ENCODE results near the gene PDK4.
A peak's percentile ranks its signal among the peaks of the same experiment; 100 is the strongest.
"Not testable (repeated sequence)": the region's sequence is repeated elsewhere in the genome, so short reads cannot be mapped to it uniquely, and the experiment has no call there.

The PDK4 gene

DNA sequence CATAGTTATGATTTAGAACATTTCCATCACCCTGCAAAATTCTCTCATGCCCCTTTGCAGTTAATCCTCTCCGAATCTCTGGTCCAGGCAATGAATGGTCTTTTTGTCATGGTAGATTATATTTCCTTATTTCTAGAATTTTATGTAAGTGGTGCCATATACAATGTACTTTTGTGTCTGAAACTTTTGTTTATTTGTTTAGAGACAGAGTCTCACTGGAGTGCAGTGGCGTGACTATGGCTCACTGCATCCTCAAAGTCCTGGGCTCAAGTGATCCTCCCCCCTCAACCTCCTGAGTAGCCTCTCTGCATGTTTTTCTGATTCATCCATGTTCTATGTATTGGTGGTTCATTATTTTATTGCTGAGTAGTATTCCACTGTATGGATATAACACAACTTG, 23.2 kb upstream of the PDK4 start:
- no peak for TF ChIP-seq POLR2A (IDR thresholded peaks at IDR 0.05; ENCODE audit: low read depth, low read length)
- DNase-seq (ENCODE audit: insufficient read length, low spot score) (no peak), FAIRE-seq (no peak)

- no peak for TF ChIP-seq POLR2A (IDR thresholded peaks at IDR 0.05; ENCODE audit: low read depth, low read length)
- no peak for FAIRE-seq
Observed at GRCh38 chr7:95614442-95614940, 18.2 kb upstream of the PDK4 start.

DNA sequence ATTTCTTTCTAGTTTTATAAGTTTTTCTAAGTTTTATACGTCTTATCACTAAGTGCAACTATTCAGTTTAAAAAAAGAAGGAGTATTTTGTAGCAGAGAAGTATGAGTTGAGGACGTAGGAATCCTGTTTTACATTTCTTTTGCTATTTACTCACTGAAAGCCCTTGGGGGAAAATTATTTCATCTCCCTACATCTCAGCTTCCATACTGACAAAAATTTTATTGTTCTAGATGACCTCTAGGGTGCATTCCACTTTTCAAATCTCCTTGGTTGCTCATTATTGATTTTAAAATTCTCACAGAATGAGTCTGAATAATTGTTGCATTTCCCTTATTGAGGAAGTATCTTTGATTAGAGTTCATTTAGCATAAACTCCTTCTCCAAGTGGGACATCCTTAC, 14.9 kb upstream of the PDK4 start:
- TF ChIP-seq POLR2A (IDR thresholded peaks at IDR 0.05; ENCODE audit: low read depth, low read length) = no peak
- no peak for DNase-seq (ENCODE audit: insufficient read length, low spot score)
- no peak for FAIRE-seq

More at GRCh38 chr7:95614442-95614940, 18.2 kb upstream of the PDK4 start:
- no peak for DNase-seq (ENCODE audit: insufficient read length, low spot score)

DNA sequence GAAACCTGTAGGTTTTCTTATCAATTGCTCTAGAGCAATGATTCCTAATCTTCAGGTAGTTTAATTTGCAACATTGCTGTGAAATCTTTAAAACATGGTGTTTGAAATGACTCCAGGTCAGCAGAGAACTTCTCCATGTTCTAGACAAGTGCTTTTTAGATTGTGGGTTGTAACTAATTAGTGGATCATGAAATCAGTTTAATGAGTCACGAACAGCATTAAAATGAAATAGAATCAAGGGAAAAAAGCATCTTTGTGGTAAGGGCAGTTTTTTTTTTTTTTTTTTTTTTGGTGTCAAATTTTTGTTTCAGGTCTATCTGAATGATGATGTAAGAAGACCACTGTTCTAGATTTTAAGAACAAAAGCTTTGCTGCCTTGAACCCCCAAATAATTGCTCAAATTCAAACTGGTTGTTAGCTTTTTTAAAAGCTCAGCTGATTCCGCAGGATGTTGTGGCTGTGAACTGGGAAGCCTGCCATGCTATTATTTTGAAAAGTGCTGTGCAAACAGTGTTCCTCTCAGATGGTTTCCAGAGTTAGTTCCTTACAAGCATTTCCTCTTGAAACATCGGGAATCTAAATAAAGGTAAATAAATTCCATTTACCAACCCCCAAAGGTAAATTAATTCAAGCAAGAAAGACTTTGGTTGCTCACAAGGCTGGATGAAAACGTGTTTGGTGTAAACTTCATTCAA, 13.1 kb upstream of the PDK4 start:
- FAIRE-seq = no peak
- no peak for TF ChIP-seq POLR2A (IDR thresholded peaks at IDR 0.05; ENCODE audit: low read depth, low read length)
- DNase-seq (ENCODE audit: insufficient read length, low spot score) = no peak

DNA sequence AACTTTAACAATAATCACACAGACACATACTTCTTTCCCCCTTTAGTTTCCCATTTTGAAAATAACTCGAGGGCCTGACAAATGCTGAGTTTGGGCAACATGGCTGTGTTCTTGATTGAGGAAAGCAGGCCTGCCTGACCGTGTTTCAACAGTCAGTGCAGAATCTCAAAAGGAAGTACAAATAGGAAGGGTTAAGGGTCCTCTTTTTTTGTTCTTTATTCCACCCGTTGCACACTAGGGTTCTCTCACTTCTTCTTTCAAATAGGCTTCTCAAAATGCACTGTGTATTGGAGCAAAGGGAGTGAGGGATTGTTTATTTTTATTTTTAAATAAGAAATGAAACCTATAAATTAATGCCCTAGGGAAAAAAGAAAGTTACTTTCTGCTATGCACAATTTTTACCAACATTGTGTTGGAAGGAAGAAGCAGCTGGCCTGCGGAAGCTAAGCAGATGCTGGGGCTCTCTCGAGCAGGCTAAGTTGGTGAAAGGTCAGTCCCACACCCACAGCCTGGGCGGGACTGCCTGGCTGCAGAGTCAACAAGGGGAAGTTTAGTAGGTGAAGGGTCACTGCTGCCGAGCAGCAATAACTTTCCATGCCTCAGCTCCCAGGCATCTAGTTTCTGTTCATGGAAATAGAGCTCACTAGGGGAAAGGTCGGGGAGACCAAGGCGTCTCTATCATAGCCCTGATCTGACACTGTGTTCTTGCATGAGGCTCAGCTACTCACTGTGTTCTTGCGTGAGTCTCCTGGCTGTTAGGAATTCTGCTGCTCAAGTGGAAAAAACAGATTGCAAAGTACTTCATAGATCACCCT, 12.2 kb upstream of the PDK4 start:
- FAIRE-seq = peak; percentile 93
- TF ChIP-seq POLR2A (IDR thresholded peaks at IDR 0.05; ENCODE audit: low read depth, low read length) = no peak
- DNase-seq (ENCODE audit: insufficient read length, low spot score) = peak; percentile 60

DNA sequence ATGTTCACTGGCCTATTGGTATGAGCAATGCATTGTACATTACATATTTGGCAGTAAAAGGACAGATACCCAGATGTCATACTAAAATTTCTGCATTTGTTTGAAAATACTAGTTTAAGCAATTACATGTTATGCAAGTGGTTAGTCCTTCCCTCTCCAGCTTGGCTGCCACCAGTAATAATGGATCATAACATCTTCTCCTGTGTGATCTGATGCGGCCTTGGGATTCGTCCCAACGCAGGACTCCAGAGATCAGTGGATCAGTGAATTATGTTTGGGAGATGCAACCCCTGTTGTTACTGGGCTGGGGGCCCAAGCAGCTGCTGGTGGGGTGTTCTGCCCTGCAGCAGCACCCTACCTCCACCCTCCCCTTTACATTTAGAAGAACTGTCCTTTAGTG, 11.2 kb upstream of the PDK4 start:
- TF ChIP-seq POLR2A (IDR thresholded peaks at IDR 0.05; ENCODE audit: low read depth, low read length) = no peak
- DNase-seq (ENCODE audit: insufficient read length, low spot score) (no peak), FAIRE-seq (no peak)

- no peak for FAIRE-seq
Observed at GRCh38 chr7:95605275-95605674, 9.0 kb upstream of the PDK4 start.

DNA sequence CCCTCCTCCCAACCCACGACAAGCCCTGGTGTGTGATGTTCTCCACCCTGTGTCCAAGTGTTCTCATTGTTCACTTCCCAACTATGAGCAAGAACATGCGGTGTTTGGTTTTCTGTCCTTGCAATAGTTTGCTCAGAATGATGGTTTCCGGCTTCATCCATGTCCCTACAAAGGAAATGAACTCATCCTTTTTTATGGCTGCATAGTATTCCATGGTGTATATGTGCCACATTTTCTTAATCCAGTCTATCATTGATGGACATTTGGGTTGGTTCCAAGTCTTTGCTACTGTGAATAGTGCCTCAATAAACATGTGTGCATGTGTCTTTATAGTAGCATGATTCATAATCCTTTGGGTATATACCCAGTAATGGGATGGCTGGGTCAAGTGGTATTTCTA, 8.5 kb upstream of the PDK4 start:
- not testable (repeated sequence) for DNase-seq (ENCODE audit: insufficient read length, low spot score); FAIRE-seq

More at GRCh38 chr7:95605275-95605674, 9.0 kb upstream of the PDK4 start:
- DNase-seq (ENCODE audit: insufficient read length, low spot score) = no peak
- TF ChIP-seq POLR2A (IDR thresholded peaks at IDR 0.05; ENCODE audit: low read depth, low read length) = no peak

GRCh38 chr7:95604397-95604796, 8.1 kb upstream of the PDK4 start:
- not testable (repeated sequence) for DNase-seq (ENCODE audit: insufficient read length, low spot score); FAIRE-seq

DNA sequence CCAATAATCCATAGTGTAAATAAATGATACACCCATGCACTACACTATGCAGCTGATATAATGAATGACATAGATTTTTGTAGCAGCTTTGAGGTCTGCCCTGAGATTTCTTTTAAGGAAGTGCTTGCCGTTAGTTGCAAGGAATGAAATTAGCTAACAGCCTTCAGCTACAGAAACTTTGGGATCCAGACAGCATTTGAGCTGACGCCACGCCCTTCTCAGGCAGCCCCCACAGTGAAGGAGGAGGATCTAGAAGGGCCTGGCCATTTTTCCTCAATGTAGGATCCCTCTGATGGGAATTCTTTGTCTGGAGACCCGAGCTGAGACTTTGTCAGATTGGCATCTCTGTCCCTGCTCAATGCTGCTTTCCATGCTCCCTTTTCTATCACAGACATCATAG, 6.1 kb upstream of the PDK4 start:
- no peak for FAIRE-seq
- TF ChIP-seq POLR2A (IDR thresholded peaks at IDR 0.05; ENCODE audit: low read depth, low read length) = no peak
- no peak for DNase-seq (ENCODE audit: insufficient read length, low spot score)

GRCh38 chr7:95601316-95601715, 5.0 kb upstream of the PDK4 start:
- no peak for TF ChIP-seq POLR2A (IDR thresholded peaks at IDR 0.05; ENCODE audit: low read depth, low read length)
- FAIRE-seq = no peak
- no peak for DNase-seq (ENCODE audit: insufficient read length, low spot score)

DNA sequence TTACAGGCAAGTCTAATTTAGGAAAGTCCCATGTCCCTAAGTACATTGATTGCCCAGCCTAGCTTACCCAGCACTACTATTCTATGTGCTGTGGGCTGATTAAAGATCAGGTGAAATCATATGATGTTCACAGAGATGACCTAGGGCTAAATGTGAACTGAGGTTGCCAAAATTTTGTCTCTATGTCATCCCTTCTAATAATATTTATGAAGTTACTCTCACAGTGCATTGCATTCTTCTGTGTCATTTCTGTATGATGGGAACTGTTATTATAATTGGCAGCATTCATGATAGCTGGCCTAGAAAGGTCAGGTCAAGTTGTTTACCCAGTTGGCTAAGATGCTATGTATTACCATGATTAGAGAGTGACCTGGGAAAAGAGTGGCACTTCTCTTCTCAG, 2.8 kb upstream of the PDK4 start:
- no peak for TF ChIP-seq POLR2A (IDR thresholded peaks at IDR 0.05; ENCODE audit: low read depth, low read length)
- no peak for DNase-seq (ENCODE audit: insufficient read length, low spot score)
- no peak for FAIRE-seq

GRCh38 chr7:95598511-95598910, 2.2 kb upstream of the PDK4 start:
- TF ChIP-seq POLR2A (IDR thresholded peaks at IDR 0.05; ENCODE audit: low read depth, low read length) = no peak
- FAIRE-seq (no peak), DNase-seq (ENCODE audit: insufficient read length, low spot score) (no peak)

DNA sequence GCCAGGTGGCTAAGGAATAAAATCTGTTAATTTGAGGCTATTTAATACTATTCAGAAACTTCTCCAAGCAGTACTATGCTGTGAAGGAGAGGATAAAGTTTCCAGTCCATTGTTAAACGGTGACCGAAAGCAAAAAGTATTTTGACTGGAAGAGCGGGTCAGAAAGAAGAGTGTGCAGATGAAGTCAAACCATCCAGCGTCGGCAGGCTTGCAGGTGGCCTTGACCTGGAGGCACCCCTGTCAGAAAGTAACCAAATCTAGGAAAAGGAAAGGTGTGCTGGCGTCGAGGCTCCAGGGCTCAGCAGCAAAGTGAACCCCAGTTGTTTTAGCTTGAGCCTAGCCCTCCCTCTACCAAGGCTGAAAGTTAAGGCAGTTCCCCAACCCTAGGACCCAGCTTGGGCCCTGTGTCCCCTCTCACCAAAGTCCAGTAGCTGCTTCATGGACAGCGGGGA, 544 bp downstream of the PDK4 start:
- no peak for DNase-seq (ENCODE audit: insufficient read length, low spot score)
- no peak for TF ChIP-seq POLR2A (IDR thresholded peaks at IDR 0.05; ENCODE audit: low read depth, low read length)
- no peak for FAIRE-seq

GRCh38 chr7:95594185-95594584, 2.1 kb downstream of the PDK4 start:
- DNase-seq (ENCODE audit: insufficient read length, low spot score) (no peak), FAIRE-seq (no peak)
- no peak for TF ChIP-seq POLR2A (IDR thresholded peaks at IDR 0.05; ENCODE audit: low read depth, low read length)

All from H54 (cell line).